H1 (cell line): ENCODE results near the gene GRIK4. TPM values are rescaled to one million over a fixed set of nuclear protein-coding genes. Genes with fewer than 3 reads are reported as not detected.

Experiments used
- KDM1A ChIP-seq: fragments of 200-600, 300-600 bp; sonication (generic); IDR thresholded peaks from 2 replicates; pipeline ENCODE4 v1.7.1; 2016; ENCODE audit warnings: mild to moderate bottlenecking, low read length, borderline replicate concordance
- NANOG ChIP-seq: IDR thresholded peaks from 2 replicates; pipeline ENCODE4 v1.6.1; 2011; ENCODE audit warnings: low read length, low read depth, mild to moderate bottlenecking, inconsistent platforms; ENCODE audit not compliant: insufficient read depth, poor library complexity, severe bottlenecking
- polyA plus RNA-seq, 7 experiments: library from polyadenylated mRNA; depleted of rRNA in 3 of 7; stranded (reverse) in 5 of 7; unstranded in 2 of 7; fragments of >200 nt in 5 of 7; fragments of 200-250 nt in 2 of 7; gene quantifications; 1 replicate in 5 of 7; 2 replicates in 1 of 7; 4 replicates in 1 of 7; pipeline versions ENCODE4 v1.2.1 to v1.2.3, GENCODE V29; 2011 to 2013; ENCODE audit warnings: missing spikeins in 2 of 7, mixed read lengths in 2 of 7
- total RNA-seq: library from RNA; stranded (reverse); fragmentation: NEBNext Ultra II Directional; extraction: Animal tissue kit (Norgen Biotek cat#: 25700); gene quantifications from 2 replicates; pipeline ENCODE4 v1.2.1, GENCODE V29; 2021
- TF ChIP-seq, protein P1 (sequence below): fragments of 300-600 bp; sonication (generic); IDR thresholded peaks from 2 replicates; pipeline ENCODE4 v1.7.1; 2012; ENCODE audit warnings: low read length, moderate library complexity, mild to moderate bottlenecking, inconsistent platforms; ENCODE audit not compliant: insufficient replicate concordance

The GRIK4 gene
- total and polyA plus RNA-seq, 2 of the 8 experiments (the other 6 are each of a cell fraction or from before 2014, with no cell fraction given) = 1.2 to 2.9 TPM

GRCh38 chr11:120515186-120515723 is 3.7 kb downstream of the GRIK4 start (continued):
- TF ChIP-seq, protein P1, sequence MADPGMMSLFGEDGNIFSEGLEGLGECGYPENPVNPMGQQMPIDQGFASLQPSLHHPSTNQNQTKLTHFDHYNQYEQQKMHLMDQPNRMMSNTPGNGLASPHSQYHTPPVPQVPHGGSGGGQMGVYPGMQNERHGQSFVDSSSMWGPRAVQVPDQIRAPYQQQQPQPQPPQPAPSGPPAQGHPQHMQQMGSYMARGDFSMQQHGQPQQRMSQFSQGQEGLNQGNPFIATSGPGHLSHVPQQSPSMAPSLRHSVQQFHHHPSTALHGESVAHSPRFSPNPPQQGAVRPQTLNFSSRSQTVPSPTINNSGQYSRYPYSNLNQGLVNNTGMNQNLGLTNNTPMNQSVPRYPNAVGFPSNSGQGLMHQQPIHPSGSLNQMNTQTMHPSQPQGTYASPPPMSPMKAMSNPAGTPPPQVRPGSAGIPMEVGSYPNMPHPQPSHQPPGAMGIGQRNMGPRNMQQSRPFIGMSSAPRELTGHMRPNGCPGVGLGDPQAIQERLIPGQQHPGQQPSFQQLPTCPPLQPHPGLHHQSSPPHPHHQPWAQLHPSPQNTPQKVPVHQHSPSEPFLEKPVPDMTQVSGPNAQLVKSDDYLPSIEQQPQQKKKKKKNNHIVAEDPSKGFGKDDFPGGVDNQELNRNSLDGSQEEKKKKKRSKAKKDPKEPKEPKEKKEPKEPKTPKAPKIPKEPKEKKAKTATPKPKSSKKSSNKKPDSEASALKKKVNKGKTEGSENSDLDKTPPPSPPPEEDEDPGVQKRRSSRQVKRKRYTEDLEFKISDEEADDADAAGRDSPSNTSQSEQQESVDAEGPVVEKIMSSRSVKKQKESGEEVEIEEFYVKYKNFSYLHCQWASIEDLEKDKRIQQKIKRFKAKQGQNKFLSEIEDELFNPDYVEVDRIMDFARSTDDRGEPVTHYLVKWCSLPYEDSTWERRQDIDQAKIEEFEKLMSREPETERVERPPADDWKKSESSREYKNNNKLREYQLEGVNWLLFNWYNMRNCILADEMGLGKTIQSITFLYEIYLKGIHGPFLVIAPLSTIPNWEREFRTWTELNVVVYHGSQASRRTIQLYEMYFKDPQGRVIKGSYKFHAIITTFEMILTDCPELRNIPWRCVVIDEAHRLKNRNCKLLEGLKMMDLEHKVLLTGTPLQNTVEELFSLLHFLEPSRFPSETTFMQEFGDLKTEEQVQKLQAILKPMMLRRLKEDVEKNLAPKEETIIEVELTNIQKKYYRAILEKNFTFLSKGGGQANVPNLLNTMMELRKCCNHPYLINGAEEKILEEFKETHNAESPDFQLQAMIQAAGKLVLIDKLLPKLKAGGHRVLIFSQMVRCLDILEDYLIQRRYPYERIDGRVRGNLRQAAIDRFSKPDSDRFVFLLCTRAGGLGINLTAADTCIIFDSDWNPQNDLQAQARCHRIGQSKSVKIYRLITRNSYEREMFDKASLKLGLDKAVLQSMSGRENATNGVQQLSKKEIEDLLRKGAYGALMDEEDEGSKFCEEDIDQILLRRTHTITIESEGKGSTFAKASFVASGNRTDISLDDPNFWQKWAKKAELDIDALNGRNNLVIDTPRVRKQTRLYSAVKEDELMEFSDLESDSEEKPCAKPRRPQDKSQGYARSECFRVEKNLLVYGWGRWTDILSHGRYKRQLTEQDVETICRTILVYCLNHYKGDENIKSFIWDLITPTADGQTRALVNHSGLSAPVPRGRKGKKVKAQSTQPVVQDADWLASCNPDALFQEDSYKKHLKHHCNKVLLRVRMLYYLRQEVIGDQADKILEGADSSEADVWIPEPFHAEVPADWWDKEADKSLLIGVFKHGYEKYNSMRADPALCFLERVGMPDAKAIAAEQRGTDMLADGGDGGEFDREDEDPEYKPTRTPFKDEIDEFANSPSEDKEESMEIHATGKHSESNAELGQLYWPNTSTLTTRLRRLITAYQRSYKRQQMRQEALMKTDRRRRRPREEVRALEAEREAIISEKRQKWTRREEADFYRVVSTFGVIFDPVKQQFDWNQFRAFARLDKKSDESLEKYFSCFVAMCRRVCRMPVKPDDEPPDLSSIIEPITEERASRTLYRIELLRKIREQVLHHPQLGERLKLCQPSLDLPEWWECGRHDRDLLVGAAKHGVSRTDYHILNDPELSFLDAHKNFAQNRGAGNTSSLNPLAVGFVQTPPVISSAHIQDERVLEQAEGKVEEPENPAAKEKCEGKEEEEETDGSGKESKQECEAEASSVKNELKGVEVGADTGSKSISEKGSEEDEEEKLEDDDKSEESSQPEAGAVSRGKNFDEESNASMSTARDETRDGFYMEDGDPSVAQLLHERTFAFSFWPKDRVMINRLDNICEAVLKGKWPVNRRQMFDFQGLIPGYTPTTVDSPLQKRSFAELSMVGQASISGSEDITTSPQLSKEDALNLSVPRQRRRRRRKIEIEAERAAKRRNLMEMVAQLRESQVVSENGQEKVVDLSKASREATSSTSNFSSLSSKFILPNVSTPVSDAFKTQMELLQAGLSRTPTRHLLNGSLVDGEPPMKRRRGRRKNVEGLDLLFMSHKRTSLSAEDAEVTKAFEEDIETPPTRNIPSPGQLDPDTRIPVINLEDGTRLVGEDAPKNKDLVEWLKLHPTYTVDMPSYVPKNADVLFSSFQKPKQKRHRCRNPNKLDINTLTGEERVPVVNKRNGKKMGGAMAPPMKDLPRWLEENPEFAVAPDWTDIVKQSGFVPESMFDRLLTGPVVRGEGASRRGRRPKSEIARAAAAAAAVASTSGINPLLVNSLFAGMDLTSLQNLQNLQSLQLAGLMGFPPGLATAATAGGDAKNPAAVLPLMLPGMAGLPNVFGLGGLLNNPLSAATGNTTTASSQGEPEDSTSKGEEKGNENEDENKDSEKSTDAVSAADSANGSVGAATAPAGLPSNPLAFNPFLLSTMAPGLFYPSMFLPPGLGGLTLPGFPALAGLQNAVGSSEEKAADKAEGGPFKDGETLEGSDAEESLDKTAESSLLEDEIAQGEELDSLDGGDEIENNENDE = no peak
- TF ChIP-seq KDM1A (0 out of 2 replicates have a peak, but pooled peaks have one; percentile 31), NANOG (no peak)
